ENCODE measurements around the gene ELF1.

Gene ELF1

GRCh38 chr13:41005704-41006103 lies 13.4 kb downstream of the ELF1 start:
- no peak for DNase-seq

- DNase-seq: no peak
These were observed 14.0 kb downstream of the ELF1 start for GRCh38 chr13:41004875-41005693.

- no peak for DNase-seq
These were observed 16.5 kb downstream of the ELF1 start for GRCh38 chr13:41002606-41003005.

GRCh38 chr13:41001695-41002094 lies 17.4 kb downstream of the ELF1 start:
- DNase-seq: no peak

- DNase-seq: no peak
These were observed 19.7 kb downstream of the ELF1 start for GRCh38 chr13:40999416-40999815.

GRCh38 chr13:40996426-40997092 lies 22.6 kb downstream of the ELF1 start:
- no peak for DNase-seq

- no peak for DNase-seq
These were observed 23.1 kb downstream of the ELF1 start for GRCh38 chr13:40995997-40996396.

GRCh38 chr13:40994581-40995230 lies 24.4 kb downstream of the ELF1 start:
- DNase-seq: no peak

- DNase-seq: no peak
These were observed 25.1 kb downstream of the ELF1 start for GRCh38 chr13:40993987-40994386.

- DNase-seq: no peak
These were observed 26.2 kb downstream of the ELF1 start for GRCh38 chr13:40992678-40993518.

- no peak for DNase-seq
These were observed 31.4 kb downstream of the ELF1 start for GRCh38 chr13:40987606-40988280.

- no peak for DNase-seq
These were observed 32.8 kb downstream of the ELF1 start for GRCh38 chr13:40986101-40986856.

GRCh38 chr13:40985381-40986100 lies 33.6 kb downstream of the ELF1 start:
- DNase-seq: no peak

GRCh38 chr13:40984668-40985366 lies 34.3 kb downstream of the ELF1 start:
- no peak for DNase-seq

- no peak for DNase-seq
These were observed 35.1 kb downstream of the ELF1 start for GRCh38 chr13:40983725-40984667.

GRCh38 chr13:40983259-40983658 lies 35.9 kb downstream of the ELF1 start:
- DNase-seq: no peak

GRCh38 chr13:40982772-40983171 lies 36.3 kb downstream of the ELF1 start:
- peak; percentile 70 for DNase-seq

- DNase-seq: no peak
These were observed 37.2 kb downstream of the ELF1 start for GRCh38 chr13:40981949-40982348.

- no peak for DNase-seq
These were observed 37.8 kb downstream of the ELF1 start for GRCh38 chr13:40981361-40981760.

Measured in CD4-positive, alpha-beta T cell treated with Interferon gamma for 1 hour (primary cell).